GM23338 (cell line): ENCODE data around the gene FAM193B. TPM values are rescaled to one million over a fixed set of nuclear protein-coding genes. Genes with fewer than 3 reads are reported as not detected.

Experiments
- ATAC-seq: fragments of 200-7000 bp; cut with Tn5 transposase; 3 replicates; pipeline ENCODE4 v1.9.1; 2020
- DNase-seq: peaks from one replicate; pipeline ENCODE4 v3.0.0-alpha.2; 2015; ENCODE audit warnings: low spot score
- H2AFZ ChIP-seq: fragments of 200-600 bp; sonication (generic); 2 replicates; pipeline ENCODE4 v1.8.0; 2016; ENCODE audit warnings: antibody characterized with exemption, mild to moderate bottlenecking, moderate library complexity
- H3F3A ChIP-seq: fragments of 200-600 bp; sonication (generic); replicated peaks from 2 replicates; pipeline ENCODE4 v1.8.0; 2017; ENCODE audit warnings: antibody characterized with exemption, mixed run types, low read depth
- H3K27ac ChIP-seq: fragments of 200-600 bp; sonication (generic); 2 replicates; pipeline ENCODE4 v1.6.1; 2016; ENCODE audit warnings: low read depth
- H3K27me3 ChIP-seq: fragments of 200-600 bp; sonication (generic); 2 replicates; pipeline ENCODE4 v1.8.0; 2016; ENCODE audit warnings: mild to moderate bottlenecking, mixed run types, moderate library complexity; ENCODE audit not compliant: insufficient read depth
- H3K36me3 ChIP-seq: fragments of 200-600 bp; sonication (generic); 2 replicates; pipeline ENCODE4 v1.8.0; 2016; ENCODE audit warnings: mild to moderate bottlenecking; ENCODE audit not compliant: insufficient read depth
- H3K4me1 ChIP-seq: fragments of 200-600 bp; sonication (generic); 2 replicates; pipeline ENCODE4 v1.8.0; 2016; ENCODE audit warnings: mild to moderate bottlenecking, moderate library complexity; ENCODE audit not compliant: insufficient read depth
- H3K4me2 ChIP-seq: fragments of 200-600 bp; sonication (generic); 2 replicates; pipeline ENCODE4 v1.7.1; 2017; ENCODE audit warnings: mixed run types
- H3K4me3 ChIP-seq: fragments of 200-600 bp; sonication (generic); 2 replicates; pipeline ENCODE4 v1.6.1; 2016; ENCODE audit warnings: mixed run types
- H3K79me2 ChIP-seq: fragments of 200-600 bp; sonication (generic); replicated peaks from 2 replicates; pipeline ENCODE4 v1.8.0; 2017; ENCODE audit warnings: mild to moderate bottlenecking; ENCODE audit not compliant: insufficient read depth
- H3K9me2 ChIP-seq: fragments of 200-600 bp; sonication (generic); 2 replicates; pipeline ENCODE4 v1.8.0; 2017; ENCODE audit not compliant: insufficient read depth
- H4K20me1 ChIP-seq: fragments of 200-600 bp; sonication (generic); replicated peaks from 2 replicates; pipeline ENCODE4 v1.8.0; 2017; ENCODE audit warnings: mild to moderate bottlenecking; ENCODE audit not compliant: insufficient read depth
- H3K27ac Mint-ChIP-seq: 2 replicates; pipeline ENCODE4 v1.8.0; 2020; ENCODE audit warnings: inconsistent platforms, mild to moderate bottlenecking, moderate library complexity, mixed read lengths
- H3K27me3 Mint-ChIP-seq: 3 replicates; pipeline ENCODE4 v1.8.0; 2022; ENCODE audit warnings: low read depth, mild to moderate bottlenecking, moderate library complexity, mixed read lengths, inconsistent platforms; ENCODE audit not compliant: insufficient read depth, poor library complexity
- H3K36me3 Mint-ChIP-seq: 3 replicates; pipeline ENCODE4 v1.8.0; 2021; ENCODE audit warnings: low read depth, mild to moderate bottlenecking, inconsistent platforms, moderate library complexity, mixed read lengths
- H3K4me1 Mint-ChIP-seq: 3 replicates; pipeline ENCODE4 v1.8.0; 2020; ENCODE audit warnings: mild to moderate bottlenecking, inconsistent platforms, mixed read lengths
- H3K4me3 Mint-ChIP-seq: 3 replicates; pipeline ENCODE4 v1.8.0; 2021; ENCODE audit warnings: moderate library complexity, mild to moderate bottlenecking, inconsistent platforms, mixed read lengths
- H3K9me3 Mint-ChIP-seq: 3 replicates; pipeline ENCODE4 v1.8.0; 2020; ENCODE audit warnings: moderate library complexity, mild to moderate bottlenecking, inconsistent platforms, mixed read lengths
- CREB1 ChIP-seq: fragments of 250-450 bp; sonication (Bioruptor Pico); IDR thresholded peaks from 2 replicates; pipeline ENCODE4 v1.5.0; 2020; ENCODE audit warnings: low read depth, mild to moderate bottlenecking, moderate library complexity
- CTCF ChIP-seq, 2 experiments: fragments of 200-600 bp in 1 of 2; sonication (generic) in 1 of 2; conservative IDR thresholded peaks; 2 replicates each; pipeline versions ENCODE4 v1.5.1 to v1.6.1; 2016 to 2017; ENCODE audit warnings: antibody characterized with exemption in 2 of 2, low read depth in 2 of 2, mild to moderate bottlenecking in 2 of 2, moderate library complexity in 1 of 2
- ETS1 ChIP-seq: IDR thresholded peaks from 2 replicates; pipeline ENCODE4 v1.6.1; 2016; ENCODE audit warnings: antibody characterized with exemption
- EZH2 ChIP-seq: fragments of 200-600 bp; sonication (generic); IDR thresholded peaks from one replicate; pipeline ENCODE4 v1.8.0; 2017; ENCODE audit warnings: antibody characterized with exemption, mild to moderate bottlenecking, low read depth; ENCODE audit not compliant: unreplicated experiment
- EZH2phosphoT487 ChIP-seq: fragments of 200-600 bp; sonication (generic); IDR thresholded peaks from one replicate; pipeline ENCODE4 v1.8.1; 2018; ENCODE audit warnings: antibody characterized with exemption; ENCODE audit not compliant: unreplicated experiment
- JUNB ChIP-seq: IDR thresholded peaks from one replicate; pipeline ENCODE4 v1.6.1; 2016; ENCODE audit warnings: antibody characterized with exemption; ENCODE audit not compliant: unreplicated experiment
- NANOG ChIP-seq: IDR thresholded peaks from 2 replicates; pipeline ENCODE4 v1.6.1; 2016; ENCODE audit warnings: antibody characterized with exemption, borderline replicate concordance
- POLR2AphosphoS5 ChIP-seq: IDR thresholded peaks from 2 replicates; pipeline ENCODE4 v1.6.1; 2016; ENCODE audit warnings: antibody characterized with exemption, low read depth
- REST ChIP-seq: IDR thresholded peaks from one replicate; pipeline ENCODE4 v1.6.1; 2018; ENCODE audit warnings: antibody characterized with exemption; ENCODE audit not compliant: unreplicated experiment
- STAT1 ChIP-seq: IDR thresholded peaks from one replicate; pipeline ENCODE4 v1.6.1; 2016; ENCODE audit warnings: antibody characterized with exemption; ENCODE audit not compliant: unreplicated experiment
- ZNF114 ChIP-seq: fragments of 250-450 bp; sonication (Bioruptor Pico); IDR thresholded peaks from 2 replicates; pipeline ENCODE4 v1.5.0; 2020; ENCODE audit warnings: mild to moderate bottlenecking, moderate library complexity
- ZNF331 ChIP-seq: fragments of 250-450 bp; sonication (Bioruptor Pico); IDR thresholded peaks from 2 replicates; pipeline ENCODE4 v1.5.0; 2020; ENCODE audit warnings: low read depth, mild to moderate bottlenecking, moderate library complexity
- ZNF462 ChIP-seq: fragments of 250-450 bp; sonication (Bioruptor Pico); IDR thresholded peaks from 2 replicates; pipeline ENCODE4 v1.5.0; 2020; ENCODE audit warnings: mild to moderate bottlenecking, moderate library complexity
- polyA plus RNA-seq: library from polyadenylated mRNA; unstranded; fragments of >200 nt; fragmentation: Nextera tagmentation; extraction: Ambion mirVana; gene quantifications from 2 replicates; pipeline ENCODE4 v1.2.1, GENCODE V29; 2016
- total RNA-seq: library from RNA; depleted of rRNA; stranded (reverse); fragments of >200 nt; shearing (Covaris generic); gene quantifications from 2 replicates; pipeline ENCODE4 v1.2.3, GENCODE V29; 2014

The FAM193B gene
- total and polyA plus RNA-seq, 2 experiments from 2014 or later: 44.4 to 58.6 TPM

GRCh38 chr5:177604116-177604521 is 49.8 kb upstream of the FAM193B start:
- Histone ChIP-seq H3K79me2 (peaks cover 5% of the 10 kb centered on the region; the same call in 1 of the 2 replicates), H2AFZ (no peak overlapping the region), H3K36me3 (no peaks in the 10 kb centered on the region), H3F3A (peaks cover 11% of the 10 kb centered on the region; the same call in 1 of the 2 replicates), H3K4me1 (peaks cover 14% of the 10 kb centered on the region), H4K20me1 (peaks cover 6% of the 10 kb centered on the region; the same call in 1 of the 2 replicates), H3K27me3 (peaks cover 7% of the 10 kb centered on the region; the same call in 1 of the 2 replicates), H3K4me3 (no peak overlapping the region), H3K27ac (no peak overlapping the region), H3K4me2 (no peak overlapping the region), H3K9me2 (no peaks in the 10 kb centered on the region)
- H3K27ac Mint-ChIP-seq: no peak overlapping the region
- peaks cover 8% of the 10 kb centered on the region; the same call in 1 of the 3 replicates for H3K36me3 Mint-ChIP-seq
- DNase-seq: no peak
- H3K4me1 Mint-ChIP-seq: peaks cover 29% of the 10 kb centered on the region
- ATAC-seq: no peak
- H3K4me3 Mint-ChIP-seq: no peak overlapping the region
- H3K27me3 Mint-ChIP-seq: peaks cover 17% of the 10 kb centered on the region
- peaks cover 2% of the 10 kb centered on the region; the same call in 1 of the 3 replicates for H3K9me3 Mint-ChIP-seq
- TF ChIP-seq JUNB: no peak
- no peak for TF ChIP-seq REST
- no peak for TF ChIP-seq ETS1
- TF ChIP-seq CREB1 (CRISPR knock-in tag): no peak
- TF ChIP-seq ZNF462: no peak
- no peak for TF ChIP-seq POLR2AphosphoS5
- TF ChIP-seq STAT1: no peak
- no peak for TF ChIP-seq EZH2phosphoT487
- TF ChIP-seq ZNF331 (CRISPR knock-in tag): no peak
- no peak for TF ChIP-seq EZH2
- no peak for TF ChIP-seq NANOG
- no peak for TF ChIP-seq ZNF114 (CRISPR knock-in tag)
- TF ChIP-seq CTCF (conservative IDR thresholded peaks at IDR 0.05; ENCODE audit: low read depth in 2 of 2): no peak
